Measurements from ENCODE around the gene MANBA. TPM values are rescaled to one million over a fixed set of nuclear protein-coding genes. Genes with fewer than 3 reads are reported as not detected.

Gene MANBA
- total and polyA plus RNA-seq, 2 of the 4 experiments (the other 2 are of a cell fraction), result 11.5 to 17.2 TPM

DNA sequence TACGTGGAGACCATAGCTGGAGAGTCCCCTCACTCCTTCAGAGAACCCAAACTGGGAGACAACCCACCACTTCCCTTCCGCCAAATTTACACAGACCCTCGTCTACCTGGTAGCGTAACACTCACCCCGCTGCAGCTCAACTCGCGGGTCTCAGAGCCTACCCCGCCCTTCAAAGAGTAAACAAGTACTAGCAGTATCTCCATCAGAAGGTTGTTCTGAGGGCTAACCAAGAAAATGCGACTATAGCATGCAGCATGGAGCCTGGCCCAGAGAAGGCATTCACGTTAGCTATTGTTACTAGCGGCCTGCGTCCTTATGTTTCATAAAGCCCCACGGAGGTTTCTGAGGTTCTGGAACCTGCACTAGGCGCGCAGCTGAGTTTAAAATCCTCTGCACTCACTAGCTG is 531 bp upstream of the MANBA start:
- dilution Hi-C loops (cut with HindIII; ENCODE audit: low sequenced_read_pairs, unreplicated experiment), result no loop called here
- H4K91ac ChIP-seq (ENCODE audit: insufficient read depth, low read depth, low read length), result peak overlapping the region; percentile 67; the same call in 1 of the 2 replicates
- no peaks in the 10 kb centered on the region for H3K9me3 ChIP-seq (ENCODE audit: control insufficient read depth, insufficient read depth, low read length)
- peak overlapping the region; percentile 30 to 84; a peak in 3 of 4 replicates for H4K8ac ChIP-seq (ENCODE audit: low read depth in 2 of 2, low read length in 2 of 2)
- H3K4ac ChIP-seq (ENCODE audit: low read depth, low read length), result peak overlapping the region; percentile 77
- H2BK20ac ChIP-seq (ENCODE audit: low read depth, low read length), result peak overlapping the region; percentile 5; the same call in 1 of the 2 replicates
- peak overlapping the region; percentile 65 for H4K5ac ChIP-seq (ENCODE audit: low read depth, low read length)
- H3K4me2 ChIP-seq (ENCODE audit: low read depth, low read length), result peak overlapping the region; percentile 91
- peak overlapping the region; percentile 69 for H3K18ac ChIP-seq (ENCODE audit: low read depth, low read length)
- H3K23ac ChIP-seq (ENCODE audit: low read depth, low read length), result peak overlapping the region; percentile 78
- no peak overlapping the region for H2AK5ac ChIP-seq (ENCODE audit: low read depth, low read length)
- no peaks in the 10 kb centered on the region for H3K27me3 ChIP-seq (ENCODE audit: control insufficient read depth, insufficient read depth, low read length)
- ATAC-seq (ENCODE audit: low read depth) (peak; percentile 9), DNase-seq (peak; percentile 2)
- H3K14ac ChIP-seq (replicated peaks; ENCODE audit: low read depth, low read length), result peak overlapping the region; percentile 72
- peaks cover 7% of the 10 kb centered on the region; the same call in 1 of the 2 replicates for H3K9me1 ChIP-seq (ENCODE audit: insufficient read depth, low read length)
- H3K9ac ChIP-seq (ENCODE audit: low read depth, low read length), result peak overlapping the region; percentile 76
- no peaks in the 10 kb centered on the region for H3K36me3 ChIP-seq (ENCODE audit: control insufficient read depth, insufficient read depth, low read length)
- H2BK5ac ChIP-seq (ENCODE audit: low read depth, low read length, poor library complexity, severe bottlenecking), result peak overlapping the region; percentile 35
- ChIA-PET CTCF (no interaction called here), POLR2A (ENCODE audit: unreplicated experiment) (interaction anchor here (0.6 kb wide), 3 partner anchors 42 to 393 kb away, joined by 4 to 16 read pairs (median 5); no protein-coding TSS in a partner anchor)
- H2BK120ac ChIP-seq (ENCODE audit: low read depth, low read length), result peak overlapping the region; percentile 33; the same call in 1 of the 2 replicates
- no peak for TF ChIP-seq MAFK (IDR thresholded peaks at IDR 0.05; ENCODE audit: low read depth, low read length)
- no peak for TF ChIP-seq CEBPB (IDR thresholded peaks at IDR 0.05; ENCODE audit: low read depth, low read length)
- no peak for TF ChIP-seq NFE2L2 (IDR thresholded peaks at IDR 0.05; ENCODE audit: low read depth, low read length)
- TF ChIP-seq RCOR1 (IDR thresholded peaks at IDR 0.05; ENCODE audit: insufficient replicate concordance, low read length), result no peak
- no peak for TF ChIP-seq RAD21 (IDR thresholded peaks at IDR 0.05; ENCODE audit: low read length)
- TF ChIP-seq BHLHE40 (IDR thresholded peaks at IDR 0.05; ENCODE audit: low read depth, low read length), result no peak
- TF ChIP-seq POLR2A (IDR thresholded peaks at IDR 0.05; ENCODE audit: low read depth, low read length), result no peak
- TF ChIP-seq, protein P1, sequence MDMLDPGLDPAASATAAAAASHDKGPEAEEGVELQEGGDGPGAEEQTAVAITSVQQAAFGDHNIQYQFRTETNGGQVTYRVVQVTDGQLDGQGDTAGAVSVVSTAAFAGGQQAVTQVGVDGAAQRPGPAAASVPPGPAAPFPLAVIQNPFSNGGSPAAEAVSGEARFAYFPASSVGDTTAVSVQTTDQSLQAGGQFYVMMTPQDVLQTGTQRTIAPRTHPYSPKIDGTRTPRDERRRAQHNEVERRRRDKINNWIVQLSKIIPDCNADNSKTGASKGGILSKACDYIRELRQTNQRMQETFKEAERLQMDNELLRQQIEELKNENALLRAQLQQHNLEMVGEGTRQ (IDR thresholded peaks at IDR 0.05; ENCODE audit: low read depth, low read length), result no peak
- no peak for TF ChIP-seq MAZ (IDR thresholded peaks at IDR 0.05; ENCODE audit: borderline replicate concordance, low read depth, low read length)
- TF ChIP-seq, protein P2, sequence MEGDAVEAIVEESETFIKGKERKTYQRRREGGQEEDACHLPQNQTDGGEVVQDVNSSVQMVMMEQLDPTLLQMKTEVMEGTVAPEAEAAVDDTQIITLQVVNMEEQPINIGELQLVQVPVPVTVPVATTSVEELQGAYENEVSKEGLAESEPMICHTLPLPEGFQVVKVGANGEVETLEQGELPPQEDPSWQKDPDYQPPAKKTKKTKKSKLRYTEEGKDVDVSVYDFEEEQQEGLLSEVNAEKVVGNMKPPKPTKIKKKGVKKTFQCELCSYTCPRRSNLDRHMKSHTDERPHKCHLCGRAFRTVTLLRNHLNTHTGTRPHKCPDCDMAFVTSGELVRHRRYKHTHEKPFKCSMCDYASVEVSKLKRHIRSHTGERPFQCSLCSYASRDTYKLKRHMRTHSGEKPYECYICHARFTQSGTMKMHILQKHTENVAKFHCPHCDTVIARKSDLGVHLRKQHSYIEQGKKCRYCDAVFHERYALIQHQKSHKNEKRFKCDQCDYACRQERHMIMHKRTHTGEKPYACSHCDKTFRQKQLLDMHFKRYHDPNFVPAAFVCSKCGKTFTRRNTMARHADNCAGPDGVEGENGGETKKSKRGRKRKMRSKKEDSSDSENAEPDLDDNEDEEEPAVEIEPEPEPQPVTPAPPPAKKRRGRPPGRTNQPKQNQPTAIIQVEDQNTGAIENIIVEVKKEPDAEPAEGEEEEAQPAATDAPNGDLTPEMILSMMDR (conservative IDR thresholded peaks at IDR 0.05; ENCODE audit: low read depth, low read length), result no peak
- peak overlapping the region; percentile 93 for H3K4me3 ChIP-seq (ENCODE audit: insufficient read depth, low read depth, low read length)
- H3K27ac ChIP-seq (ENCODE audit: insufficient read depth, low read length), result peak overlapping the region; percentile 54
- peak overlapping the region; percentile 55; the same call in 1 of the 3 replicates for H2BK15ac ChIP-seq (ENCODE audit: low read depth, low read length)
- peak overlapping the region; percentile 70 for H2AK9ac ChIP-seq (replicated peaks; ENCODE audit: low read depth, low read length, poor library complexity)
- peak overlapping the region; percentile 36 for H3K56ac ChIP-seq (ENCODE audit: extremely low read depth, insufficient read depth, low read length)
- intact Hi-C loops (cut with micrococcal nuclease), result loop anchor here (2.0 to 5.0 kb wide), 4 partner anchors 56 to 246 kb away; no protein-coding TSS in a partner anchor
- in situ Hi-C loops (cut with MboI; ENCODE audit: low sequenced_read_pairs), result no loop called here
- H4K20me1 ChIP-seq (ENCODE audit: insufficient read depth, low read length), result 0 out of 2 replicates have a peak, but pooled peaks cover 4% of the 10 kb centered on the region
- WGBS, 2 experiments (ENCODE audit: extremely low coverage in 2 of 2, insufficient read length in 1 of 2), result 27% methylated on average over 4 of the region's 15 CpGs; no CpG with 5 or more reads in 1 of the 2 experiments
- H3K79me1 ChIP-seq (ENCODE audit: low read depth in 1 of 2, low read length in 2 of 2), result peaks cover 16 to 40% of the 10 kb centered on the region in 2 experiments; a peak in 3 of 4 replicates
- H2AFZ ChIP-seq (replicated peaks; ENCODE audit: low read length, poor library complexity), result peak overlapping the region; percentile 99
- no TSS peak for BruUV-seq (replicated peaks)
- H3K4me1 ChIP-seq (ENCODE audit: control insufficient read depth, insufficient read depth, low read length), result peaks cover 5% of the 10 kb centered on the region
